Stimulated activated naive B cell treated with anti-CD40 and anti-IgM and Interleukin-4, amounts not matched to agents 10 μg/mL and 1 μg/mL and 100 μg/mL, for 72 hours (primary cell): ENCODE measurements around the gene PLCL1.

Experiments used
- ATAC-seq, 2 donors: fragments of 150-1000 bp; cut with Tn5 transposase; replicated peaks; 2 replicates each; pipeline ENCODE4 v1.10.0; 2021; ENCODE audit warnings: moderate library complexity in 1 of 2
- DNase-seq: peaks from one replicate; pipeline ENCODE4 v3.0.0; 2021
- H3K27ac Mint-ChIP-seq: one replicate; pipeline ENCODE4 v1.8.0; 2022; ENCODE audit warnings: mild to moderate bottlenecking, mixed read lengths
- H3K27me3 Mint-ChIP-seq, 2 donors: one replicate each; pipeline ENCODE4 v1.8.0; 2022; ENCODE audit warnings: mixed read lengths in 2 of 2
- H3K36me3 Mint-ChIP-seq, 2 donors: one replicate each; pipeline ENCODE4 v1.8.0; 2022; ENCODE audit warnings: mixed read lengths in 2 of 2, mild to moderate bottlenecking in 1 of 2
- H3K4me1 Mint-ChIP-seq, 2 donors: one replicate each; pipeline ENCODE4 v1.8.0; 2022; ENCODE audit warnings: mixed read lengths in 2 of 2, mild to moderate bottlenecking in 1 of 2
- H3K4me3 Mint-ChIP-seq, 2 donors: one replicate each; pipeline ENCODE4 v1.8.0; 2022; ENCODE audit warnings: mild to moderate bottlenecking in 2 of 2, mixed read lengths in 2 of 2, moderate library complexity in 1 of 2
- H3K9me3 Mint-ChIP-seq, 2 donors: one replicate each; pipeline ENCODE4 v1.8.0; 2022; ENCODE audit warnings: mixed read lengths in 2 of 2, mild to moderate bottlenecking in 1 of 2

The PLCL1 gene

GRCh38 chr2:197941715-197942114 lies 137.3 kb downstream of the PLCL1 start:
- no peaks in the 10 kb centered on the region for H3K4me1 Mint-ChIP-seq

GRCh38 chr2:197943731-197944130 lies 139.3 kb downstream of the PLCL1 start:
- Mint-ChIP-seq H3K4me1 (no peaks in the 10 kb centered on the region), H3K36me3 (no peaks in the 10 kb centered on the region), H3K9me3 (no peaks in the 10 kb centered on the region), H3K27me3 (peaks cover 0 to 14% of the 10 kb centered on the region in 2 donors), H3K27ac (no peak overlapping the region), H3K4me3 (no peak overlapping the region)
- no peak for DNase-seq
- no peak for ATAC-seq

More at GRCh38 chr2:197941715-197942114, 137.3 kb downstream of the PLCL1 start:
- Mint-ChIP-seq H3K27me3 (peaks cover 6 to 9% of the 10 kb centered on the region in 2 donors), H3K36me3 (no peaks in the 10 kb centered on the region), H3K9me3 (no peaks in the 10 kb centered on the region), H3K4me3 (no peak overlapping the region), H3K27ac (no peak overlapping the region)
- DNase-seq (no peak), ATAC-seq (no peak)

- no peak overlapping the region for H3K27ac Mint-ChIP-seq
- no peak overlapping the region for H3K4me3 Mint-ChIP-seq
- H3K27me3 Mint-ChIP-seq: peaks cover 0 to 14% of the 10 kb centered on the region in 2 donors
- no peaks in the 10 kb centered on the region for H3K4me1 Mint-ChIP-seq
- ATAC-seq (no peak), DNase-seq (no peak)
- H3K9me3 Mint-ChIP-seq: no peaks in the 10 kb centered on the region
- H3K36me3 Mint-ChIP-seq: no peaks in the 10 kb centered on the region
Observed at GRCh38 chr2:197944416-197945096, 140.2 kb downstream of the PLCL1 start.

GRCh38 chr2:197946562-197946961 lies 142.2 kb downstream of the PLCL1 start:
- Mint-ChIP-seq H3K27me3 (peaks cover 0 to 14% of the 10 kb centered on the region in 2 donors), H3K9me3 (peaks cover 0 to 1% of the 10 kb centered on the region in 2 donors), H3K4me3 (no peak overlapping the region), H3K36me3 (no peaks in the 10 kb centered on the region), H3K27ac (no peak overlapping the region), H3K4me1 (no peaks in the 10 kb centered on the region)
- DNase-seq (no peak), ATAC-seq (no peak)

- peaks cover 0 to 10% of the 10 kb centered on the region in 2 donors for H3K27me3 Mint-ChIP-seq
- H3K9me3 Mint-ChIP-seq: peaks cover 0 to 1% of the 10 kb centered on the region in 2 donors
- no peaks in the 10 kb centered on the region for H3K4me1 Mint-ChIP-seq
- H3K36me3 Mint-ChIP-seq: no peaks in the 10 kb centered on the region
- no peak for DNase-seq
- H3K27ac Mint-ChIP-seq: no peak overlapping the region
- ATAC-seq: no peak
- no peak overlapping the region for H3K4me3 Mint-ChIP-seq
Observed at GRCh38 chr2:197947219-197947757, 142.9 kb downstream of the PLCL1 start.

- DNase-seq (no peak), ATAC-seq (no peak)
- H3K4me1 Mint-ChIP-seq: no peaks in the 10 kb centered on the region
- H3K27ac Mint-ChIP-seq: no peak overlapping the region
- no peak overlapping the region for H3K4me3 Mint-ChIP-seq
- H3K36me3 Mint-ChIP-seq: no peaks in the 10 kb centered on the region
- peaks cover 0 to 5% of the 10 kb centered on the region in 2 donors for H3K27me3 Mint-ChIP-seq
- H3K9me3 Mint-ChIP-seq: peaks cover 0 to 1% of the 10 kb centered on the region in 2 donors
Observed at GRCh38 chr2:197949224-197949623, 144.8 kb downstream of the PLCL1 start.

- peaks cover 0 to 5% of the 10 kb centered on the region in 2 donors for H3K27me3 Mint-ChIP-seq
- H3K4me3 Mint-ChIP-seq: no peak overlapping the region
- H3K36me3 Mint-ChIP-seq: no peaks in the 10 kb centered on the region
- ATAC-seq (no peak), DNase-seq (no peak)
- H3K27ac Mint-ChIP-seq: no peak overlapping the region
- no peaks in the 10 kb centered on the region for H3K4me1 Mint-ChIP-seq
- peaks cover 0 to 1% of the 10 kb centered on the region in 2 donors for H3K9me3 Mint-ChIP-seq
Observed at GRCh38 chr2:197950006-197950405, 145.6 kb downstream of the PLCL1 start.

- H3K36me3 Mint-ChIP-seq: no peaks in the 10 kb centered on the region
- H3K4me3 Mint-ChIP-seq: no peak overlapping the region
- H3K9me3 Mint-ChIP-seq: peaks cover 0 to 1% of the 10 kb centered on the region in 2 donors
- ATAC-seq: no peak
- peaks cover 0 to 5% of the 10 kb centered on the region in 2 donors for H3K27me3 Mint-ChIP-seq
- H3K27ac Mint-ChIP-seq: no peak overlapping the region
- H3K4me1 Mint-ChIP-seq: no peaks in the 10 kb centered on the region
- no peak for DNase-seq
Observed at GRCh38 chr2:197950724-197951123, 146.3 kb downstream of the PLCL1 start.

GRCh38 chr2:197952540-197953202 lies 148.3 kb downstream of the PLCL1 start:
- Mint-ChIP-seq H3K4me3 (no peak overlapping the region), H3K4me1 (no peaks in the 10 kb centered on the region), H3K36me3 (no peaks in the 10 kb centered on the region), H3K27ac (no peak overlapping the region), H3K27me3 (peaks cover 0 to 5% of the 10 kb centered on the region in 2 donors), H3K9me3 (peaks cover 0 to 1% of the 10 kb centered on the region in 2 donors)
- peak; percentile 2 for DNase-seq
- ATAC-seq: peak; percentile 52 to 74

- Mint-ChIP-seq H3K36me3 (no peaks in the 10 kb centered on the region), H3K4me1 (no peaks in the 10 kb centered on the region), H3K27me3 (no peaks in the 10 kb centered on the region), H3K9me3 (peaks cover 0 to 1% of the 10 kb centered on the region in 2 donors), H3K27ac (no peak overlapping the region), H3K4me3 (no peak overlapping the region)
- no peak for DNase-seq
- no peak for ATAC-seq
Observed at GRCh38 chr2:197954328-197954727, 149.9 kb downstream of the PLCL1 start.

GRCh38 chr2:197958592-197959150 lies 154.3 kb downstream of the PLCL1 start:
- H3K36me3 Mint-ChIP-seq: no peaks in the 10 kb centered on the region

GRCh38 chr2:197959383-197959782 lies 155.0 kb downstream of the PLCL1 start:
- no peak for DNase-seq
- Mint-ChIP-seq H3K27ac (no peak overlapping the region), H3K4me1 (no peaks in the 10 kb centered on the region), H3K4me3 (no peak overlapping the region), H3K36me3 (no peaks in the 10 kb centered on the region), H3K9me3 (peaks cover 0 to 2% of the 10 kb centered on the region in 2 donors), H3K27me3 (no peaks in the 10 kb centered on the region)
- no peak for ATAC-seq

More at GRCh38 chr2:197958592-197959150, 154.3 kb downstream of the PLCL1 start:
- Mint-ChIP-seq H3K27ac (no peak overlapping the region), H3K4me3 (no peak overlapping the region), H3K27me3 (no peaks in the 10 kb centered on the region), H3K9me3 (peaks cover 0 to 2% of the 10 kb centered on the region in 2 donors), H3K4me1 (no peaks in the 10 kb centered on the region)
- no peak for ATAC-seq
- no peak for DNase-seq

- Mint-ChIP-seq H3K4me3 (no peak overlapping the region), H3K27me3 (no peaks in the 10 kb centered on the region), H3K36me3 (no peaks in the 10 kb centered on the region), H3K27ac (no peak overlapping the region), H3K9me3 (peaks cover 6 to 10% of the 10 kb centered on the region in 2 donors), H3K4me1 (no peaks in the 10 kb centered on the region)
- ATAC-seq (no peak), DNase-seq (no peak)
Observed at GRCh38 chr2:197960786-197961185, 156.4 kb downstream of the PLCL1 start.

- Mint-ChIP-seq H3K27ac (no peak overlapping the region), H3K27me3 (no peaks in the 10 kb centered on the region), H3K36me3 (no peaks in the 10 kb centered on the region), H3K4me3 (no peak overlapping the region), H3K9me3 (peaks cover 6 to 10% of the 10 kb centered on the region in 2 donors), H3K4me1 (no peaks in the 10 kb centered on the region)
- no peak for ATAC-seq
- no peak for DNase-seq
Observed at GRCh38 chr2:197964720-197965119, 160.3 kb downstream of the PLCL1 start.
